ELR (cell line): ENCODE results near the gene RNF31.

Source experiments
- DNase-seq: peaks from one replicate; pipeline ENCODE4 v3.0.0-alpha.2; 2015; ENCODE audit warnings: low read depth

The RNF31 gene

GRCh38 chr14:24137529-24138395 lies 9.5 kb upstream of the RNF31 start:
- no peak for DNase-seq

- no peak for DNase-seq
Observed at GRCh38 chr14:24138396-24139271, 8.7 kb upstream of the RNF31 start.

GRCh38 chr14:24139272-24139934 lies 7.9 kb upstream of the RNF31 start:
- DNase-seq: no peak

- DNase-seq: peak; percentile 99
Observed at GRCh38 chr14:24141097-24141880, 6.0 kb upstream of the RNF31 start, which contains the start of gene EMC9. Gene EMC9 (minus strand): TSS chr14:24141591. CDS start chr14:24141304, 287 bp downstream.

GRCh38 chr14:24143511-24143910 lies 3.8 kb upstream of the RNF31 start:
- DNase-seq: peak; percentile 61

GRCh38 chr14:24144451-24144850 lies 2.8 kb upstream of the RNF31 start:
- no peak for DNase-seq

- DNase-seq: no peak
Observed at GRCh38 chr14:24145219-24145618, 2.1 kb upstream of the RNF31 start.

- peak; percentile 75 for DNase-seq
Observed at GRCh38 chr14:24145690-24146452, 1.4 kb upstream of the RNF31 start.

- DNase-seq: peak; percentile 97
Observed at GRCh38 chr14:24146453-24146977, 783 bp upstream of the RNF31 start, which contains the start of gene PSME2. Gene PSME2 (minus strand): TSS chr14:24146610. CDS start chr14:24146581, 29 bp downstream.

- DNase-seq: peak; percentile 30
Observed at GRCh38 chr14:24147761-24148428, 597 bp downstream of the RNF31 start.

GRCh38 chr14:24149302-24149969 lies 2.1 kb downstream of the RNF31 start:
- no peak for DNase-seq

- no peak for DNase-seq
Observed at GRCh38 chr14:24150061-24150460, 2.8 kb downstream of the RNF31 start.

GRCh38 chr14:24150567-24150966 lies 3.3 kb downstream of the RNF31 start:
- no peak for DNase-seq

GRCh38 chr14:24150993-24151392 lies 3.7 kb downstream of the RNF31 start:
- DNase-seq: no peak

GRCh38 chr14:24151404-24152080 lies 4.2 kb downstream of the RNF31 start:
- DNase-seq: no peak

GRCh38 chr14:24155100-24155499 lies 7.8 kb downstream of the RNF31 start:
- DNase-seq: no peak

GRCh38 chr14:24156840-24157239 lies 9.5 kb downstream of the RNF31 start:
- no peak for DNase-seq

GRCh38 chr14:24157331-24157730 lies 10.0 kb downstream of the RNF31 start:
- no peak for DNase-seq
